22Rv1 (cell line): Measurements from ENCODE around the gene SDHB.

Experiments used
- CTCF ChIP-seq: fragments of 450-650 bp; IDR thresholded peaks from 2 replicates; pipeline ENCODE4 v1.5.1; 2017; ENCODE audit warnings: mild to moderate bottlenecking
- ZFX ChIP-seq: fragments of 450-650 bp; IDR thresholded peaks from 2 replicates; pipeline ENCODE4 v1.6.1; 2017; ENCODE audit warnings: antibody characterized with exemption, borderline replicate concordance

GRCh38 chr1:17033481-17033880, 20.4 kb downstream of the SDHB start:
- TF ChIP-seq CTCF: no peak
- TF ChIP-seq ZFX: no peak
